GM21447 (cell line): ENCODE results near the gene LMOD1.
"Not testable (repeated sequence)": the region's sequence is repeated elsewhere in the genome, so short reads cannot be mapped to it uniquely, and the experiment has no call there.

Experiments
- ATAC-seq: cut with Tn5 transposase; IDR thresholded peaks from one replicate; pipeline ENCODE4 v1.9.1; 2021; ENCODE audit not compliant: unreplicated experiment

Gene LMOD1

GRCh38 chr1:201946224-201946908 is at the start of gene LMOD1:
Gene LMOD1 (minus strand): TSS chr1:201946548. CDS start chr1:201946340, 208 bp downstream.
- no peak for ATAC-seq

DNA sequence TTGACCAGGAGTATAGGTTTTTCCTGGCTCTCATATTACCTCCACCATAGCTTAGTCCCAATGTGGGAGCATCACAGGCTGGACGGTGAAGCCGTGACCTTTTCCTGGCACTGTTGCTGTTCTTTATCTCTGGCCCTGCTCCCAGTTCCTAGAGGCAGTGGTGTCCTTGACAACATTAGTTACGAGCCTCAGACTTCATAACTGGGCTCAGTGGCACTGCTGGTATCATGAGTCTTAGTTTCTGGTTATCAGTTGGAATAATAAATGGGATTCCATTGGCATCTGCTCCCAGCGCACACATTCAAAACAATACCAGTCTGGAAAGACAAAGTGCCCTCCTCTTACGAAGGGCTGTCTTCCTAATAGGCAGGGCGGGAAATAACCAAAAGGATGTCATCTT is 44.1 kb upstream of the LMOD1 start:
- ATAC-seq = no peak

DNA sequence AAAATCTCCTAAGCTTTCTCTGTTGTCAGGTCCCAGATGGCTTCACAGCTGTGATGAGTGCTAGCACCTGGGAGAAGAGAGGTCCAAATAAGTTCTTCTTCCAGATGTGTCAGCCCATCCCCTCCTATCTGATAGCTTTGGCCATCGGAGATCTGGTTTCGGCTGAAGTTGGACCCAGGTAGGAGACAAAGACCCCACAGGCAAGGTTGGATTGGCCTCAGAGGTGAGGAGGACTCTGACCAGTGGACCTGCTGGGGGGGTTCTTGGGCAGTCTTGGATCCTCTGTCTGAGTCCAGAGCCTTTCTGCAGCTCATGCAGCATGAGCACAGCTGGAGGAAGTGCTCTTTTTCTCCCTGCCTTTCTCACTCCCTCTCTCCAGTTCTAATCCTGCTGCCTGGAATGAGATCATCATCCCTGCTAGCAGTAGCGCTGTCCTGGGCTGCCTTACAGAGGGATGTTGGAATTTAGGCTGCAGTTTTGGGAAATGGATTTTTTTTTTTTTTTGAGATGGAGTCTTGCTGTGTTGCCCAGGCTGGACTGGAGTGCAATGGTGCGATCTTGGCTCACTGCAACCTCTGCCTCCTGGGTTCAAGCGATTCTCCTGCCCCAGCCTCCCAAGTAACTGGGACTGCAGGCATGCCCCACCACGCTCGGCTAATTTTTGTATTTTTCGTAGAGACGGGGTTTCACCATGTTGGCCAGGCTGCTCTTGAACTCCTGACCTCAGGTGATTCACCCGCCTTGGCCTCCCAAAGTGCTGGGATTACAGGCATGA is 43.2 kb upstream of the LMOD1 start:
- no peak for ATAC-seq

DNA sequence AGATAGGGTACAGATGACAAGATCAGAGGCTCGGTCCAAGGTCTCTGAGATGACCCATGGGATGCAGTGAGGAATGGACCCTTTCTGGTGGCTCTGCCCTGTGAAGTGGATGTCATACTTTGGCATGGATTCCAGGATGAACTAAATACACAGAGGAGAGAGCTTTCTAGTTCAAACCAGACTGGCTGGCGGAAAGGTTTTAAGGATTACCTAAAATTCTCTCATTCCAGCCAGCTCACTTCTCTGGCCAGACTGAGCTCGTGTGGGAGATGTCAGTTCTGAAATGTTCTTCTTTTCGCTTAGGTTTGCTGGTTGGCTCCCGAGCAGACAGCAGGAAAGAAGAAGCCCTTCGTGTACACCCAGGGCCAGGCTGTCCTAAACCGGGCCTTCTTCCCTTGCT is 42.3 kb upstream of the LMOD1 start:
- no peak for ATAC-seq

DNA sequence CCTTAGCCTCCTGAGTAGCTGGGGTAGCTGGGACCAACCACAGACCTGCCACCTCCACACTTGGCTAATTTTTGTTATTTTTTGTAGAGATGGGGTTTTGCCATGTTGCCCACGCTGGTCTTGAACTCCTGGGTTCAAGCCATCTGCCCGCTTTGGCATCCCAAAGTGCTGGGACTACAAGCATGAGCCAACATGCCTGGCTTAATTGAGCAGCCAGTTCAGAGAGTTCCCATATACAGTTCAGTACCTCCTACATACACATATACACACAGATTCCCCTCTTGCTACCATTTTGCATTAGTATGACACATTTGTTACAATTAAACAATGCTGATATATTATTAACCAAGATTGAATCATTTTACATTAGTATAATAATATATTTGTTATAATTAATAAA is 39.0 kb upstream of the LMOD1 start:
- no peak for ATAC-seq

DNA sequence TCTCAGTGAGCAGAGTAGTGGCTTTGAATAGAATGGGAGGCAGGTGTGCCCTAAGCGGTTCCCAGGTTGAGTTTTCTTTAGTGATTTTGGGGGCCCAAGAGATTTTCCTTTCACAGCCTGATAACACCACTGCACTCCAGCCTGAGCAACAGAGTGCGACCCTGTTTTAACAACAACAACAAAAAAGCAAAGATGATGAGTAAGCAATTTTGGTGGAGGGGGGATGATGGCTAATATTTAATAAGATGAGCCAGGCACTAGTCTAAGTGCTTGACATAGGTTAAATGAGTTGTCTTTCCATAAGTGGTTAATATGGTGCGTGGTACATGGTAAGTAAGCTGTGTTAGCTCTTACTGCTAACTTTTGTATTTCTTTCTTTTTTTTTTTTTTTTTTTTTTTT is 38.1 kb upstream of the LMOD1 start:
- ATAC-seq = no peak

GRCh38 chr1:201983380-201983805 is 37.0 kb upstream of the LMOD1 start:
- no peak for ATAC-seq

GRCh38 chr1:201982623-201983379 is 36.5 kb upstream of the LMOD1 start, which contains the start of gene RNPEP:
Gene RNPEP (plus strand): TSS chr1:201982648. CDS start chr1:201982667, 19 bp downstream.
- peak; percentile 66 for ATAC-seq

GRCh38 chr1:201982082-201982622 is 35.8 kb upstream of the LMOD1 start:
- ATAC-seq = no peak

DNA sequence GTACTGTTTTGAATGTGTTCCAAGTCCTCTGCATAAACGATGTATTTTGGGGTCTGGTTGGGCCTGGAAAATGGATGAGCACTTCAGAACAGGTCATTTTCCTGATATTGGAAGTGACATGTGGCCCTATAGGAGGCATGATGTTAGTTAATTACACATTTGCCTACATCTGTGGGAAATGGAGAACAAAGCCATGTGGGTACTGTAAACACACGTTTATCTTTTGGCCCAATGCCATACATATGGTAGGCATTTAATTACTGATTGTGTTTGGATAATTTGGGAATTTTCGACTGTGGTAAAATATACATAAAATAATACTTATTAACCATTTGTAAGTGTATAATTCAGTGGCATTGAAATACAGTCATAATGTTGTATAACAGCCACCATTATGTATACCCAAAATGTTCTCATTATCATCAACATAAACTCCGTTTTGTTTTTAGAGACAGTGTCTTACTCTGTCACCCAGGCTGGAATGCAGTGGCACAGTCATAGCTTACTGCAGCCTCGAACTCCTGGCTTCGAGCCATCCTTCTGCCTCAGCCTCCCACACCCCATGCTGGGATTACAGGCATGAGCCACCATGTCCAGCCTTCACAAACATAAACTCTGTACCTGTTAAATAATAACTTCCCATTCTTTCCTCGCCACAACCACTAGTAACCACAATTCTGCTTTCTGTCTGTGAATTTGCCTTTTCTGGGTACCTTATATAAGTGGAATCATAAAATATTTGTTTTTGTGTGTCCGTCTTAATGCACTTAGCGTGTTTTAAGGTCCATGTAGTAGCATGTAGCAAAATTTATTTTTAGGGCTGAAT is 24.2 kb upstream of the LMOD1 start:
- no peak for ATAC-seq

DNA sequence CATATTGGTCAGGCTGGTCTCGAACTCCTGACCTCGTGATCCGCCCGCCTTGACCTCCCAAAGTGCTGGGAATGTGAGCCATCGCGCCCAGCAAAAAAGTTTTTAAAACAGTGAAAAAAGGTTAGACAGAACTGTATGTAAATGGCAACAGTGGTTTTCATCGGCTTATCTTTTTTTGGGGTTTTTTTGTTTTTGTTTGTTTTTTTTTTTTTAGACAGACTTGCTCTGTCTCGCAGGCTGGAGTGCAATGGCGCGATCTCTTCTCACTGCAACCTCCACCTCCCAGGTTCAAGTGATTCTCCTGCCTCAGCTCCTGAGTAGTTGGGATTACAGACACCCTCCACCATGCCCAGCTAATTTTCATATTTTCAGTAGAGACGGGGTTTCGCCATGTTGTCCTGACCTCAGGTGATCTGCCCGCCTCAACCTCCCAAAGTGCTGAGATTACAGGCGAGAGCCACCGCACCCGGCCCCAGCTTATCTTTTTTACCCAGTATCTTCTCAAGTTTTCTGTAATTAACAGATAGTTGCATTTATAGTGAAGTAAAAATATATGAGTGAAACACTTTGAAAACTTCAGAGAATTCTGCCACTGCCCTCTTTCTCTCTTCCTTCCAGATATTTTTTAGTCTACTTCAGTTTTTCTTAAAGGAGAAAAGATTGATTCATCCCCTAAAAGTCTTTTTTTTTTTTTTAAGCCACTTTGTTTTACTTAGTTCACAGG is 22.0 kb upstream of the LMOD1 start:
- ATAC-seq = no peak

DNA sequence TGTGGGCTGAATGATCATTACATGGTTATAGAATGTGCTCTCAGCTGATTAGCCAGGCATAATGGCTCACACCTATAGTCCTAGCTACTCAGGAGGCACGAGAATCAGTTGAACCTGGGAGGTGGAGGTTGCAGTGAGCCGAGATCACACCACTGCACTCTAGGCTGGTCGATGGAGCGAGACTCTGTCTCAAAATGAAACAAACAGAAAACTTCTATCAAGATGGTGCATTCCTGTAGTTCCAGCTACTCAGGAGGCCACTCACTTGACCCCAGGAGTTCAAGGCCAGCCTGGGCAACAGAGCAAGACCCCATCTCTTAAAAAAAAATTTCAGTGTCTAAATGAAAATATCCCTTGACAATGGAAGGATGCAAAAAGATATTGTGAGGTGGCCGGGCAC is 19.8 kb upstream of the LMOD1 start:
- ATAC-seq = no peak

DNA sequence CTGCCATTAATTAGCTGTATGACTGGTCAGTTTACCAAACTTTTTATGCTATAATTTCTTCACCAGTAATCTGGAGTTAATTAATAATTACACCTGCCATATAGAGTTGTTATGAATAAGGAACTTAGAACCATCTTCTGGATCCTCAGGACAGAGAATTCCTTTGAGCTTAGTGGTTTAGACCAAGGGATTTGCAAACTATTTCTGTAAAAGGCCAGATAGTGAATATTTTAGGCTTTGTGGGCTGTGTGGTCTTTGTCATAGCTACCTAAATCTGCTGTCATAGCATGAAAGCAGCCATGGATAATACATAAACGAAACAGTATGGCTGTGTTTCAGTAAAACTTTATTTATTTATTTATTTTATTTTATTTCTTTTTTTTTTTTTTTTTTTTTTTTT is 17.9 kb upstream of the LMOD1 start:
- no peak for ATAC-seq

- not testable (repeated sequence) for ATAC-seq
Observed at GRCh38 chr1:201962382-201962781, 16.0 kb upstream of the LMOD1 start.

GRCh38 chr1:201958348-201958747 is 12.0 kb upstream of the LMOD1 start:
- no peak for ATAC-seq

DNA sequence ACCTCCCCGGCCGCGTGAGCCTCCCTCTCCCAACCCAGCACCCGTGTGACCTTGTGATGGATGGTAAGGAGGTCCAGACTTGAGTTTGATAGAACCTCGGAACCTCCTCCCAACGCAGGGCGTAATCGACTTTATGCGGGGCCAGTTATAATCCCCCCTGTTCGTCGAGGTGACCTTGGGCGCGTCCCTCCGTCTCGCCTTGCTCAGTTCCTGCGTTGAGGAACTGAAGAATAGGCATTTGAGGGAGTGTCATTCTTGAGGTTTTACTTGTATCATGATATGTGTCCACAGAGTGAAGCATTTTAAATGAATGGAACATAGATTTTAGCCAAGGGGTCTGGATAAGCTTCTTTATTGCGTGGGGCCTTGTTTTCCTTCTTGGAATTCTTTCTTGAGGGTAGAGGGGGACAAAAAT is 9.4 kb upstream of the LMOD1 start:
- ATAC-seq = peak; percentile 35

DNA sequence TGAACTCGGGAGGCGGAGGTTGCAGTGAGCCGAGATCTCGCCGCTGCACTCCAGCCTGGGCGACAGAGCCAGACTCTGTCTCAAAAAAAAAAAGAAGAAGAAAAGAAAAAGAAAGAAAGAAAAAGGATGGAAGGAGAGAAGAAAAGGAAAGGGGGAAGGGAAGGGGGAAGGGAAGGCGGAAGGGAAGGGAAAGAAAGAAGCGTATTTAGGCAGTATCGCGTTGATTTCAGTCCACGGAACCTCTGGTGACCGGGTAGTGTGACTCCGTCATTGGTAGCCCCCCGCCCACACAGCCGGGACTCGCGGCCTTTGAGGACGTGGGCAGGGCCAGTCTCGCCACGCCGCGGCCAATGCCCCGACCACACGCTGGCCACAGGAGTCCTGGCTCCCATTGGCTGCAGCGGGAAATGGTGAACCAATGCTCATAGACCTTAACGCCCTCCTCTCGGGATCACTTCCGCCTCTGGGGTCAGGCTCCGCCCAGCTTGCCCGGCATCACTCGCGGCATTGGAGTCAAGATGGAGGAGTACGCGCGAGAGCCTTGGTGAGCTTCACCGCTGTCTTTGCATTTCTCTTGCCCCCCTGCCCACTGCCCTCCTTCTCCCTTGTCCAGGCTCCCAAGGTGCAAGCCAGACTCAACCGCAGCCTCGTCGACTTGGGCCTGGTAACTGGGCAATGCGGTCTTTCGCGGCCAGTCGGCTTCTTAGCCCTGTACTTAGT is 8.8 kb upstream of the LMOD1 start, which contains the start of gene TIMM17A:
Gene TIMM17A (plus strand): TSS at position 495 of the 720 bp plus-strand sequence. CDS start 24 bp downstream, at position 519.
- ATAC-seq = peak; percentile 100

GRCh38 chr1:201954263-201955008 is 8.1 kb upstream of the LMOD1 start:
- ATAC-seq = no peak
